ENCODE data around the gene LOXL1. TPM values are rescaled to one million over a fixed set of nuclear protein-coding genes. Genes with fewer than 3 reads are reported as not detected.

LOXL1 gene
- total and polyA plus RNA-seq, 2 experiments from 2014 or later: 44.5 to 136 TPM

GRCh38 chr15:73904026-73904815 lies 22.0 kb upstream of the LOXL1 start:
- Histone ChIP-seq H3K4me1 (ENCODE audit: insufficient read depth) (no peaks in the 10 kb centered on the region), H3K9me3 (ENCODE audit: low read depth) (no peaks in the 10 kb centered on the region), H3K4me2 (no peak overlapping the region), H3K9me2 (replicated peaks; ENCODE audit: insufficient read depth) (no peaks in the 10 kb centered on the region), H3K4me3 (no peak overlapping the region), H3K27me3 (no peaks in the 10 kb centered on the region), H3K79me2 (no peaks in the 10 kb centered on the region), H4K20me1 (ENCODE audit: insufficient read depth, poor library complexity, severe bottlenecking) (no peaks in the 10 kb centered on the region), H3K36me3 (replicated peaks; ENCODE audit: insufficient read depth, low read depth) (no peaks in the 10 kb centered on the region), H3K27ac (no peak overlapping the region), H2AFZ (no peak overlapping the region)
- WGBS (ENCODE audit: low lambda C conversion rate, missing lambda C conversion rate): 81% methylated on average over 9 of the region's 9 CpGs
- DNase-seq (ENCODE audit: low spot score): no peak
- TF ChIP-seq CTCF (IDR thresholded peaks at IDR 0.05; ENCODE audit: poor library complexity) (no peak), EZH2phosphoT487 (IDR thresholded peaks at IDR 0.05; ENCODE audit: low read depth, severe bottlenecking, unreplicated experiment) (no peak), EZH2 (IDR thresholded peaks at IDR 0.05; ENCODE audit: borderline replicate concordance) (no peak)

DNA sequence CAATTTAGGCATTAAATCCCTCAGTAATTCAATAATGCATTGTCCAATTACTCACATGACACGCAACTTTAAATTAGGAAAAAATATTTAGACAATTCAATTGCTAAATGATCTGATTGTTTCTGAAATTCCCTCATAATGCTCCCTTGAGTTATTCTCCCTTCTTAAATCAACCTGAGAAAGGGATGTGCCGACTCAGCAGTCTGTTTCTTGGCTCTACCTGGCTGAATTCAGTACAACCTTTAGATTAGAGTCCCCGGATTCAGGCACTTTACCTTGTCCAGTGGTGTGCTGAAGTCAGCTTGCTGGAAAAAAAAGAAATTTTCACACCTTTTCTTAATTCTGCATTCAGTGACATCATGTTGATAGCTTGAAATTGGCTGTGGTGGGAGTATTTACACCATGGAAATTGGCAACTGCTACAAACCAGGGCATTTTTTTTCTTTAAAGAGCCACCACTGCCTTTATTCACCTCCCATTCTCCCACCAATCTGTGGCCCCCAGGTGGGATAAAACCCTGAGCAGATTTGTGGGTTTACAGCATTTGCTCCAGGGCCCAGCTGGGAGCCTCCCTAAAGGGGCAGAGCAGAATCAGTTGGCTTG lies 20.9 kb upstream of the LOXL1 start:
- no peaks in the 10 kb centered on the region for H3K79me2 ChIP-seq
- no peak overlapping the region for H2AFZ ChIP-seq
- TF ChIP-seq EZH2 (IDR thresholded peaks at IDR 0.05; ENCODE audit: borderline replicate concordance) (no peak), EZH2phosphoT487 (IDR thresholded peaks at IDR 0.05; ENCODE audit: low read depth, severe bottlenecking, unreplicated experiment) (no peak), CTCF (IDR thresholded peaks at IDR 0.05; ENCODE audit: poor library complexity) (no peak)
- no peaks in the 10 kb centered on the region for H3K36me3 ChIP-seq (replicated peaks; ENCODE audit: insufficient read depth, low read depth)
- H3K27me3 ChIP-seq: no peaks in the 10 kb centered on the region
- no peak for DNase-seq (ENCODE audit: low spot score)
- no peaks in the 10 kb centered on the region for H3K9me3 ChIP-seq (ENCODE audit: low read depth)
- WGBS (ENCODE audit: low lambda C conversion rate, missing lambda C conversion rate): 91% methylated on average over 3 of the region's 3 CpGs
- no peak overlapping the region for H3K4me2 ChIP-seq
- H3K4me3 ChIP-seq: no peak overlapping the region
- H3K27ac ChIP-seq: no peak overlapping the region
- no peaks in the 10 kb centered on the region for H3K4me1 ChIP-seq (ENCODE audit: insufficient read depth)
- H4K20me1 ChIP-seq (ENCODE audit: insufficient read depth, poor library complexity, severe bottlenecking): no peaks in the 10 kb centered on the region
- H3K9me2 ChIP-seq (replicated peaks; ENCODE audit: insufficient read depth): no peaks in the 10 kb centered on the region

GRCh38 chr15:73906346-73907034 lies 19.8 kb upstream of the LOXL1 start:
- no peak for DNase-seq (ENCODE audit: low spot score)
- H2AFZ ChIP-seq: no peak overlapping the region
- no peaks in the 10 kb centered on the region for H3K4me1 ChIP-seq (ENCODE audit: insufficient read depth)
- H3K27me3 ChIP-seq: no peaks in the 10 kb centered on the region
- WGBS (ENCODE audit: low lambda C conversion rate, missing lambda C conversion rate): 83% methylated on average over 4 of the region's 4 CpGs
- no peak overlapping the region for H3K4me3 ChIP-seq
- no peaks in the 10 kb centered on the region for H4K20me1 ChIP-seq (ENCODE audit: insufficient read depth, poor library complexity, severe bottlenecking)
- H3K9me3 ChIP-seq (ENCODE audit: low read depth): no peaks in the 10 kb centered on the region
- no peaks in the 10 kb centered on the region for H3K79me2 ChIP-seq
- H3K36me3 ChIP-seq (replicated peaks; ENCODE audit: insufficient read depth, low read depth): no peaks in the 10 kb centered on the region
- TF ChIP-seq EZH2 (IDR thresholded peaks at IDR 0.05; ENCODE audit: borderline replicate concordance) (no peak), EZH2phosphoT487 (IDR thresholded peaks at IDR 0.05; ENCODE audit: low read depth, severe bottlenecking, unreplicated experiment) (no peak), CTCF (IDR thresholded peaks at IDR 0.05; ENCODE audit: poor library complexity) (no peak)
- H3K4me2 ChIP-seq: no peak overlapping the region
- no peak overlapping the region for H3K27ac ChIP-seq
- H3K9me2 ChIP-seq (replicated peaks; ENCODE audit: insufficient read depth): no peaks in the 10 kb centered on the region

Measured in hepatocyte (in vitro differentiated cells).